Neural crest cell (in vitro differentiated cells): ENCODE data around the gene RTF1. TPM values are rescaled to one million over a fixed set of nuclear protein-coding genes. Genes with fewer than 3 reads are reported as not detected.
A peak's percentile ranks its signal among the peaks of the same experiment; 100 is the strongest.

Experiments
- DNase-seq: peaks from one replicate; pipeline ENCODE4 v3.0.0; 2021; ENCODE audit warnings: low read depth, mixed read lengths, low spot score
- H3K27ac Mint-ChIP-seq: one replicate; pipeline ENCODE4 v1.8.0; 2021; ENCODE audit warnings: mild to moderate bottlenecking, mixed read lengths; ENCODE audit not compliant: unreplicated experiment
- H3K27me3 Mint-ChIP-seq: 2 replicates; pipeline ENCODE4 v1.8.0; 2021; ENCODE audit warnings: low read depth, mild to moderate bottlenecking, mixed read lengths
- H3K36me3 Mint-ChIP-seq: 2 replicates; pipeline ENCODE4 v1.8.0; 2021; ENCODE audit warnings: low read depth, mild to moderate bottlenecking, mixed read lengths
- H3K4me1 Mint-ChIP-seq: 2 replicates; pipeline ENCODE4 v1.8.0; 2021; ENCODE audit warnings: mixed read lengths
- H3K4me3 Mint-ChIP-seq: one replicate; pipeline ENCODE4 v1.8.0; 2021; ENCODE audit warnings: mild to moderate bottlenecking, mixed read lengths
- H3K9me3 Mint-ChIP-seq: 2 replicates; pipeline ENCODE4 v1.8.0; 2021; ENCODE audit warnings: mixed read lengths
- total RNA-seq: library from RNA; stranded (reverse); gene quantifications from 2 replicates; pipeline ENCODE4 v1.2.1, GENCODE V29; 2021
- TF ChIP-seq, protein P1 (sequence below): fragments of 200-600 bp; sonication (generic); conservative IDR thresholded peaks from 2 replicates; pipeline ENCODE4 v1.5.0; 2021; ENCODE audit warnings: antibody characterized with exemption, mild to moderate bottlenecking

Gene RTF1
- total RNA-seq, 1 donor from 2014 or later = 66.3 TPM

DNA sequence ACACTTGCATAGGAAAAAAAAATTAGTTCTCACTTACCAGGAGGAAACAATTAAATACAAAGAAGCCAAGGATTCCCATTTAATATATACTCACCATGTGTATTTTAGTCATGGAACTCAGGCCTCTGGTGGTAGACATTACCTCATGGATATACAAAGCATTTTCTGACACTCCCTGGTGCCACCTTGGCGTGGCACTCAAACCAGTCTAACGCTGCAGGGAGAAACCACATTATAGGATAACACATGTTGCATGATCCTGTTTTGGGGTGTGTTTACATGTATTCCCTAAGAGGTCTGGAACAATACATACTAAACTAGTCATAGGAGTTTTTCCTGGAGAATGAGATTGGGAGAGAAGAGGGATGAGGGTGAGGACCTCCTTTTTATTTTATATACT lies 5.9 kb upstream of the RTF1 start:
- Mint-ChIP-seq H3K4me3 (peak overlapping the region; percentile 14), H3K9me3 (no peaks in the 10 kb centered on the region), H3K27me3 (no peaks in the 10 kb centered on the region), H3K36me3 (no peaks in the 10 kb centered on the region), H3K4me1 (peaks cover 8% of the 10 kb centered on the region), H3K27ac (no peak overlapping the region)
- DNase-seq = no peak
- TF ChIP-seq, protein P1, sequence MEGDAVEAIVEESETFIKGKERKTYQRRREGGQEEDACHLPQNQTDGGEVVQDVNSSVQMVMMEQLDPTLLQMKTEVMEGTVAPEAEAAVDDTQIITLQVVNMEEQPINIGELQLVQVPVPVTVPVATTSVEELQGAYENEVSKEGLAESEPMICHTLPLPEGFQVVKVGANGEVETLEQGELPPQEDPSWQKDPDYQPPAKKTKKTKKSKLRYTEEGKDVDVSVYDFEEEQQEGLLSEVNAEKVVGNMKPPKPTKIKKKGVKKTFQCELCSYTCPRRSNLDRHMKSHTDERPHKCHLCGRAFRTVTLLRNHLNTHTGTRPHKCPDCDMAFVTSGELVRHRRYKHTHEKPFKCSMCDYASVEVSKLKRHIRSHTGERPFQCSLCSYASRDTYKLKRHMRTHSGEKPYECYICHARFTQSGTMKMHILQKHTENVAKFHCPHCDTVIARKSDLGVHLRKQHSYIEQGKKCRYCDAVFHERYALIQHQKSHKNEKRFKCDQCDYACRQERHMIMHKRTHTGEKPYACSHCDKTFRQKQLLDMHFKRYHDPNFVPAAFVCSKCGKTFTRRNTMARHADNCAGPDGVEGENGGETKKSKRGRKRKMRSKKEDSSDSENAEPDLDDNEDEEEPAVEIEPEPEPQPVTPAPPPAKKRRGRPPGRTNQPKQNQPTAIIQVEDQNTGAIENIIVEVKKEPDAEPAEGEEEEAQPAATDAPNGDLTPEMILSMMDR = no peak

DNA sequence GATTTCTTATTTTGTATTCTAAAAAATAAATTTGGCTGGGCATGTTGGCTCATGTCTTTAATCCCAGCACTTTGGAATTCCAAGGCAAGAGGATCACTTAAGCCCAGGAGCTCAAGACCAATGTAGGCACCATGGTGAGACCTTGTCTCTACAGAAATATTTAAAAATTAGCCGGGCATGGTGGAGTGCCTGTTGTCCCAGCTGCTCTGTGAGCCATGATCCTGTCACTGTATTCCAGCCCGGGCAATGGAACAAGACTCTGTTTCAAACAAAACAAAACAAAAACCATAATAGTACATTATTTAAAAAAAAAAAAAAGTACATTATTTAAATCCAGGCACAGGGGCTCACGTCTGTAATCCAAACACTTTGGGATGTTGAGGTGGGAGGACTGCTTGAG lies 5.5 kb upstream of the RTF1 start:
- Mint-ChIP-seq H3K27ac (no peak overlapping the region), H3K4me3 (peak overlapping the region; percentile 14), H3K36me3 (no peaks in the 10 kb centered on the region), H3K4me1 (peaks cover 11% of the 10 kb centered on the region), H3K27me3 (no peaks in the 10 kb centered on the region), H3K9me3 (no peaks in the 10 kb centered on the region)
- TF ChIP-seq, protein P1 = no peak
- DNase-seq = no peak

DNA sequence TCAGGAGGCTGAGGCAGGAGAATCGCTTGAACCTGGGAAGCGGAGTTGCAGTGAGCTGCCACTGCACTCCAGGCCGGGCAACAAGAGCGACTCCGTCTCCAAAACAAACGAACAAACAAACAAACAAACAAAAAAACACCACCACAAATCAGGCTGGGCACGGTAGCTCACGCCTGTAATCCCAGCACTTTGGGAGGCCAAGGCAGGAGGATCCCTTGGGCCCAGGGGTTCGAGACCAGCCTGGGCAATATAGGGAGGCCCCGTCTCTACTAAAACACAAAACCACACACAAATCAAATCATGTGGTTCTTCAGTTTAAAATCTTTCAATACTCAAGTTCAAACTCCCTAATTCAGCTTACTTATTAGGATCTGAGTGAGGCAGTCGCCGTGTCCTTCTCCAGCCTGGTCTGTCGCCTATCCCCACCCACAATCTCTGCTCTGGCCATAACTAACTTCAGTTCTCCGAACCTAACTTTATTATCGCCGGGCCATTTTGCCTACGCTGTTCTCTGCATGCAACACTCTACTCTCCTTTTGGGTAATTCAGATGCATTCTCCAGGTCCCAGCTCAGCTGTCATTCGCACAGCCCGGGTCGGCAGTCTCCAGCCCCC lies 660 bp upstream of the RTF1 start:
- H3K27ac Mint-ChIP-seq = peak overlapping the region; percentile 93
- TF ChIP-seq, protein P1 = no peak

DNA sequence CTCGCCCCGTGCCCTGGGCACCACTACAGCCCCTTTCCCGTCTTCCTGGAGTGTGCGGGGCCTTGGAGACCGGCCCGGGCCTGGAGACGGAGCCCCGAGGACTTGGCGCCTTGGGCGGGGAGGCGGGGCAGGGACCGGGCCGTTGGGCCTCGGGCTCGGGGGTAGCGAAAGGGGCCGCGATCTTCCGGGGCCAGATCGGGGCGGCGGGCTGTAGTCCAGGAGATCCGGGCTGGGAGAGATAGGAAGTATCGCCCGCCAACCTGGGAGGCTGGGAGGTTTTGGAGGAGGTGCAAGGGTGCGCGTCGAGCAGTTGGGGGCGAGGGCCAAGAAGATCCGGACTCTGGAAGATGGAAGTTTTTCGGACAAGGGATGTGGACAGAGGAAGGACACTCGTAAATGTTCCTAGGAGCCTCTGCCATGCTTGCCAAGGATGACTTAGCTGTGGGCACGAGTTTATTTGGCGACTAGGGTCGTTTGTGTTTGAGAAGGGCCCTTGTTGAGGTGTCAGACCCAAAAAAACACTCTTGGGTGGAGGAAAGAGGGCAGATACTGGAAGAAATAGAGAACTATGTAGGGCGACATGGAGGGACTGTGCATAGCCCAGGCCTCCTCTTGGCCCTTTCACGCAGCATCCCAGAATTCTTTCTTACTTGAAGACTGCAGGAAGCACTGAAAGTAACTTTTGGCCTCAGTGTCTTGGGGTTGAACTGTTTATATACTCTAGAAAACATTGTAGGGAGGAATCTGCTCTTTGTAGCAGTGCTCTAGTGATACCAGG lies 712 bp downstream of the RTF1 start:
- TF ChIP-seq, protein P1 = no peak
- peaks cover 39% of the 10 kb centered on the region for H3K4me1 Mint-ChIP-seq
- H3K9me3 Mint-ChIP-seq = no peaks in the 10 kb centered on the region
- H3K36me3 Mint-ChIP-seq = no peaks in the 10 kb centered on the region
- no peak for DNase-seq
- H3K4me3 Mint-ChIP-seq = peak overlapping the region; percentile 94
- H3K27me3 Mint-ChIP-seq = no peaks in the 10 kb centered on the region
- peak overlapping the region; percentile 99 for H3K27ac Mint-ChIP-seq

More for the DNA sequence above, 660 bp upstream of the RTF1 start:
- H3K4me3 Mint-ChIP-seq = peak overlapping the region; percentile 94
- peaks cover 39% of the 10 kb centered on the region for H3K4me1 Mint-ChIP-seq
- no peak for DNase-seq
- no peaks in the 10 kb centered on the region for H3K36me3 Mint-ChIP-seq
- H3K27me3 Mint-ChIP-seq = no peaks in the 10 kb centered on the region
- no peaks in the 10 kb centered on the region for H3K9me3 Mint-ChIP-seq

DNA sequence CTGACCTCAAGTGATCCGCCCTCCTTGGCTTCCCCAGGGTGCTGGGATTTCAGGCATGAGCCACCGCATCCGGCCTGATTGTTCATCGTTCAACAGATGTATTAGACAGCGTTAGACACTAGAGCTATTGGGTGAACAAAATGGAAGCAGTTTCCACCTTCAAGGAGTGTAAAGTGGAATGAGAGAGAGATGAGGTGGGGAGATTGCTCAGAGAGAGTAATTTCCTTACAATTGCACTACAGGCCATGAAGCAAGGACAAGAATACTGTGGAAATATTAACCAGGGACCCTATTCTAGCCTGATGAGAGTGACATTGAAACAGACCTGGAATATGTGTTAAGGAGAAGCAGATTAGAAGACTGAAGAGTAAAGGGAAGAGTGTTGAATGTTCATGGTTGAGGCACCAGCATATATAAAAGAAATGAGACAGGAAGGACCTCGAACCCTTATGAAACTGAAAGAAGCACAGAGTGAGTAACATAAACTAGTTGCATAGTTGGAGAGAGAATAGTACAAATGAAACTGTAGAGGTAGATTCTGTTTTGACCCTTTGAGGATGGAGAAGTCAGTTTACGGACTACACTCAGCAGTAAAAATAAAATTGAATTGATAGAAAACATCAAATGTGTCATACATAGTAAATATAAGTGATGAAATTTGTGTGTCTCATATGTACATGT lies 7.2 kb downstream of the RTF1 start:
- H3K4me1 Mint-ChIP-seq = peaks cover 14% of the 10 kb centered on the region
- H3K4me3 Mint-ChIP-seq = no peak overlapping the region
- DNase-seq = no peak
- TF ChIP-seq, protein P1 = no peak
- H3K9me3 Mint-ChIP-seq = no peaks in the 10 kb centered on the region
- no peaks in the 10 kb centered on the region for H3K27me3 Mint-ChIP-seq
- no peak overlapping the region for H3K27ac Mint-ChIP-seq
- H3K36me3 Mint-ChIP-seq = peaks cover 8% of the 10 kb centered on the region
